Measurements from ENCODE around the gene SPSB3.

SPSB3 gene

GRCh38 chr16:1777375-1778199, 4.8 kb downstream of the SPSB3 start:
- Histone ChIP-seq H3K9me3 (no peaks in the 10 kb centered on the region), H3K27ac (no peak overlapping the region), H3K27me3 (no peaks in the 10 kb centered on the region), H3K4me3 (no peak overlapping the region), H3K36me3 (peaks cover 23 to 64% (median 55%) of the 10 kb centered on the region in 3 donors), H3K4me1 (peaks cover 0 to 54% (median 36%) of the 10 kb centered on the region in 4 donors)
- no peak for TF ChIP-seq CTCF (IDR thresholded peaks at IDR 0.05)
- no peak for DNase-seq
- intact Hi-C loops (cut with DNase I; ENCODE audit: low total_unique reads): no loop called here

- H3K9me3 ChIP-seq: no peaks in the 10 kb centered on the region
- peaks cover 0 to 60% (median 40%) of the 10 kb centered on the region in 4 donors for H3K4me1 ChIP-seq
- H3K27ac ChIP-seq: no peak overlapping the region
- TF ChIP-seq CTCF (IDR thresholded peaks at IDR 0.05): no peak
- no peaks in the 10 kb centered on the region for H3K27me3 ChIP-seq
- DNase-seq: no peak
- intact Hi-C loops (cut with DNase I; ENCODE audit: low total_unique reads): no loop called here
- H3K4me3 ChIP-seq: no peak overlapping the region
- peaks cover 23 to 64% (median 55%) of the 10 kb centered on the region in 3 donors for H3K36me3 ChIP-seq
Measured at GRCh38 chr16:1776991-1777374, 5.4 kb downstream of the SPSB3 start.

DNA sequence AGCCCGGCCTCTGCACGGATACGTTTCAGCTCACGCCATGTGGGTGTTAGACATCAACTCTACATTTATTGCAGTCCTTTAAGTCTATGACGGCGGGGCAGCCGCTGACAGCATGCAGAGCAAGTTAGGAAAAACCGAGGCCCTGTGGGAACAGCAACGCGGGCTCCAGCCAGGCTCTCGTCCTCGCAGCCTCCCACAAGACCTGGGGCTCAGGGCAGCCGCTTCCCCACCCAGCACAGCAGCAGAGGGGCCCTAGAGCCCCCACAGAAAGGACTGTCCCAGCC, 5.8 kb downstream of the SPSB3 start:
- no peaks in the 10 kb centered on the region for H3K9me3 ChIP-seq
- DNase-seq: no peak
- TF ChIP-seq CTCF (IDR thresholded peaks at IDR 0.05): no peak
- no peak overlapping the region for H3K27ac ChIP-seq
- peaks cover 23 to 64% (median 55%) of the 10 kb centered on the region in 3 donors for H3K36me3 ChIP-seq
- H3K27me3 ChIP-seq: no peaks in the 10 kb centered on the region
- no peak overlapping the region for H3K4me3 ChIP-seq
- intact Hi-C loops (cut with DNase I; ENCODE audit: low total_unique reads): no loop called here
- H3K4me1 ChIP-seq: peaks cover 0 to 60% (median 40%) of the 10 kb centered on the region in 4 donors

- H3K27me3 ChIP-seq: no peaks in the 10 kb centered on the region
Measured at GRCh38 chr16:1775846-1776671, 6.3 kb downstream of the SPSB3 start.

More at GRCh38 chr16:1775846-1776671, 6.3 kb downstream of the SPSB3 start:
- DNase-seq: no peak
- intact Hi-C loops (cut with DNase I; ENCODE audit: low total_unique reads): no loop called here
- Histone ChIP-seq H3K36me3 (peaks cover 23 to 63% (median 55%) of the 10 kb centered on the region in 3 donors), H3K4me1 (peaks cover 0 to 58% (median 35%) of the 10 kb centered on the region in 4 donors), H3K9me3 (no peaks in the 10 kb centered on the region), H3K4me3 (no peak overlapping the region), H3K27ac (no peak overlapping the region)
- no peak for TF ChIP-seq CTCF (IDR thresholded peaks at IDR 0.05)
